HFFc6 (cell line): Measurements from ENCODE around the gene CDK5R2. TPM values are rescaled to one million over a fixed set of nuclear protein-coding genes. Genes with fewer than 3 reads are reported as not detected.

Experiments used
- DNase-seq: peaks from one replicate; pipeline ENCODE4 v3.0.0-alpha.2; 2018
- H3K27ac Mint-ChIP-seq: 2 replicates; pipeline ENCODE4 v1.8.0; 2020; ENCODE audit warnings: mild to moderate bottlenecking, mixed read lengths
- H3K27me3 Mint-ChIP-seq: 2 replicates; pipeline ENCODE4 v1.8.0; 2021; ENCODE audit warnings: mild to moderate bottlenecking, moderate library complexity, mixed read lengths; ENCODE audit not compliant: insufficient read depth
- H3K36me3 Mint-ChIP-seq: 2 replicates; pipeline ENCODE4 v1.8.0; 2021; ENCODE audit warnings: low read depth, mixed read lengths
- H3K4me1 Mint-ChIP-seq: 2 replicates; pipeline ENCODE4 v1.8.0; 2020; ENCODE audit warnings: low read depth, mixed read lengths
- H3K4me3 Mint-ChIP-seq: 2 replicates; pipeline ENCODE4 v1.8.0; 2020; ENCODE audit warnings: mild to moderate bottlenecking, moderate library complexity, mixed read lengths
- H3K9me3 Mint-ChIP-seq: 2 replicates; pipeline ENCODE4 v1.8.0; 2020; ENCODE audit warnings: mild to moderate bottlenecking, mixed read lengths
- CTCF ChIP-seq: fragments of 200-600 bp; sonication (generic); IDR thresholded peaks from 2 replicates; pipeline ENCODE4 v1.5.0; 2021; ENCODE audit warnings: antibody characterized with exemption, mild to moderate bottlenecking
- total RNA-seq, 6 experiments: library from RNA; stranded (reverse); fragmentation: NEBNext Ultra II Directional; extraction: Animal tissue kit (Norgen Biotek cat#: 25700); gene quantifications; 2 replicates in 1 of 6; 3 replicates in 5 of 6; pipeline ENCODE4 v1.2.3, GENCODE V29; 2021

Gene CDK5R2
- total RNA-seq, 6 experiments from 2014 or later = 0.07 to 0.15 (median 0.08) TPM; not detected in 2

- Mint-ChIP-seq H3K27ac (no peak overlapping the region), H3K9me3 (no peaks in the 10 kb centered on the region), H3K36me3 (0 out of 2 replicates have a peak, but pooled peaks cover 4% of the 10 kb centered on the region), H3K27me3 (peaks cover 36% of the 10 kb centered on the region), H3K4me3 (no peak overlapping the region), H3K4me1 (peaks cover 21% of the 10 kb centered on the region)
- no peak for TF ChIP-seq CTCF
- no peak for DNase-seq
These were observed 2.4 kb downstream of the CDK5R2 start for GRCh38 chr2:218961651-218962570.

GRCh38 chr2:218962859-218963492 lies 3.5 kb downstream of the CDK5R2 start:
- Mint-ChIP-seq H3K4me3 (0 out of 2 replicates have a peak overlapping the region, but pooled peaks have one; percentile 52), H3K27ac (peak overlapping the region; percentile 68; the same call in 1 of the 2 replicates), H3K4me1 (peaks cover 21% of the 10 kb centered on the region), H3K27me3 (peaks cover 30% of the 10 kb centered on the region), H3K9me3 (no peaks in the 10 kb centered on the region), H3K36me3 (0 out of 2 replicates have a peak, but pooled peaks cover 4% of the 10 kb centered on the region)
- TF ChIP-seq CTCF = no peak
- peak; percentile 41 for DNase-seq

GRCh38 chr2:218963601-218964000 lies 4.1 kb downstream of the CDK5R2 start:
- no peak for DNase-seq
- peaks cover 26% of the 10 kb centered on the region for H3K27me3 Mint-ChIP-seq
- H3K36me3 Mint-ChIP-seq = 0 out of 2 replicates have a peak, but pooled peaks cover 4% of the 10 kb centered on the region
- H3K9me3 Mint-ChIP-seq = no peaks in the 10 kb centered on the region
- peaks cover 21% of the 10 kb centered on the region for H3K4me1 Mint-ChIP-seq
- H3K27ac Mint-ChIP-seq = peak overlapping the region; percentile 68
- no peak for TF ChIP-seq CTCF
- peak overlapping the region; percentile 52 for H3K4me3 Mint-ChIP-seq

- TF ChIP-seq CTCF = no peak
- H3K27me3 Mint-ChIP-seq = peaks cover 24% of the 10 kb centered on the region
- peaks cover 21% of the 10 kb centered on the region for H3K4me1 Mint-ChIP-seq
- H3K27ac Mint-ChIP-seq = peak overlapping the region; percentile 68
- no peaks in the 10 kb centered on the region for H3K9me3 Mint-ChIP-seq
- H3K4me3 Mint-ChIP-seq = peak overlapping the region; percentile 52
- peak; percentile 82 for DNase-seq
- 0 out of 2 replicates have a peak, but pooled peaks cover 4% of the 10 kb centered on the region for H3K36me3 Mint-ChIP-seq
These were observed 4.7 kb downstream of the CDK5R2 start for GRCh38 chr2:218964041-218964771.

GRCh38 chr2:218970894-218971293 lies 11.4 kb downstream of the CDK5R2 start:
- TF ChIP-seq CTCF = no peak
- Mint-ChIP-seq H3K36me3 (no peaks in the 10 kb centered on the region), H3K4me3 (no peak overlapping the region), H3K27me3 (peaks cover 28% of the 10 kb centered on the region), H3K9me3 (no peaks in the 10 kb centered on the region), H3K27ac (no peak overlapping the region), H3K4me1 (no peaks in the 10 kb centered on the region)
- DNase-seq = no peak
